ENCODE measurements around the gene SAMD3. TPM values are rescaled to one million over a fixed set of nuclear protein-coding genes. Genes with fewer than 3 reads are reported as not detected.

The SAMD3 gene
- total RNA-seq, 1 experiment from 2014 or later = 1.5 TPM

- TF ChIP-seq CTCF (IDR thresholded peaks at IDR 0.05; ENCODE audit: insufficient read depth in 1 of 2, low read depth in 1 of 2, low read length in 1 of 2, severe bottlenecking in 1 of 2, unreplicated experiment in 1 of 2) = no peak
- Histone ChIP-seq H3K36me3 (ENCODE audit: control insufficient read depth, insufficient read depth, low read length) (no peaks in the 10 kb centered on the region), H3K4me3 (ENCODE audit: low read depth, low read length) (no peak overlapping the region), H3K4me1 (peaks cover 8% of the 10 kb centered on the region), H3K27me3 (replicated peaks; ENCODE audit: control insufficient read depth, insufficient read depth, low read length) (no peaks in the 10 kb centered on the region), H3K9me3 (no peaks in the 10 kb centered on the region)
- intact Hi-C loops (cut with micrococcal nuclease; ENCODE audit: unreplicated experiment) = no loop called here
- CTCF ChIA-PET = interaction anchor here (0.6 to 0.7 kb wide), 2 partner anchors 153 to 961 kb away, joined by 4 to 7 read pairs; no protein-coding TSS in a partner anchor
- Mint-ChIP-seq H3K36me3 (ENCODE audit: insufficient read depth, unreplicated experiment) (no peaks in the 10 kb centered on the region), H3K27me3 (ENCODE audit: insufficient read depth, unreplicated experiment) (no peaks in the 10 kb centered on the region), H3K27ac (ENCODE audit: unreplicated experiment) (no peak overlapping the region), H3K4me1 (ENCODE audit: low read depth, unreplicated experiment) (no peaks in the 10 kb centered on the region), H3K9me3 (ENCODE audit: unreplicated experiment) (no peaks in the 10 kb centered on the region), H3K4me3 (ENCODE audit: unreplicated experiment) (no peak overlapping the region)
- POLR2A ChIA-PET = interaction anchor here (0.6 kb wide), 1 partner anchor 21 kb away, joined by 3 read pairs; no protein-coding TSS in a partner anchor
- DNase-seq = no peak
- BruUV-seq (replicated peaks) = no TSS peak
Measured at GRCh38 chr6:130183271-130184222, 39.2 kb downstream of the SAMD3 start.

- H3K36me3 Mint-ChIP-seq (ENCODE audit: insufficient read depth, unreplicated experiment) = no peaks in the 10 kb centered on the region
- no peaks in the 10 kb centered on the region for H3K9me3 ChIP-seq
Measured at GRCh38 chr6:130182466-130182865, 40.3 kb downstream of the SAMD3 start.

GRCh38 chr6:130178692-130179091 is 44.1 kb downstream of the SAMD3 start:
- Histone ChIP-seq H3K9me3 (no peaks in the 10 kb centered on the region), H3K4me1 (peaks cover 11% of the 10 kb centered on the region), H3K4me3 (ENCODE audit: low read depth, low read length) (no peak overlapping the region), H3K27me3 (replicated peaks; ENCODE audit: control insufficient read depth, insufficient read depth, low read length) (no peaks in the 10 kb centered on the region), H3K36me3 (ENCODE audit: control insufficient read depth, insufficient read depth, low read length) (no peaks in the 10 kb centered on the region)
- Mint-ChIP-seq H3K27me3 (ENCODE audit: insufficient read depth, unreplicated experiment) (no peaks in the 10 kb centered on the region), H3K9me3 (ENCODE audit: unreplicated experiment) (no peaks in the 10 kb centered on the region), H3K4me1 (ENCODE audit: low read depth, unreplicated experiment) (no peaks in the 10 kb centered on the region), H3K36me3 (ENCODE audit: insufficient read depth, unreplicated experiment) (no peaks in the 10 kb centered on the region), H3K4me3 (ENCODE audit: unreplicated experiment) (no peak overlapping the region), H3K27ac (ENCODE audit: unreplicated experiment) (peak overlapping the region; percentile 42)
- DNase-seq = peak; percentile 47 to 52
- TF ChIP-seq CTCF (IDR thresholded peaks at IDR 0.05; ENCODE audit: insufficient read depth in 1 of 2, low read depth in 1 of 2, low read length in 1 of 2, severe bottlenecking in 1 of 2, unreplicated experiment in 1 of 2) = no peak
- ChIA-PET CTCF (no interaction called here), POLR2A (no interaction called here)
- intact Hi-C loops (cut with micrococcal nuclease; ENCODE audit: unreplicated experiment) = no loop called here
- BruUV-seq (replicated peaks) = no TSS peak

More at GRCh38 chr6:130182466-130182865, 40.3 kb downstream of the SAMD3 start:
- Mint-ChIP-seq H3K4me1 (ENCODE audit: low read depth, unreplicated experiment) (no peaks in the 10 kb centered on the region), H3K27me3 (ENCODE audit: insufficient read depth, unreplicated experiment) (no peaks in the 10 kb centered on the region), H3K4me3 (ENCODE audit: unreplicated experiment) (no peak overlapping the region), H3K9me3 (ENCODE audit: unreplicated experiment) (no peaks in the 10 kb centered on the region), H3K27ac (ENCODE audit: unreplicated experiment) (no peak overlapping the region)
- no TSS peak for BruUV-seq (replicated peaks)
- no peaks in the 10 kb centered on the region for H3K36me3 ChIP-seq (ENCODE audit: control insufficient read depth, insufficient read depth, low read length)
- no peaks in the 10 kb centered on the region for H3K27me3 ChIP-seq (replicated peaks; ENCODE audit: control insufficient read depth, insufficient read depth, low read length)
- no peak for TF ChIP-seq CTCF (IDR thresholded peaks at IDR 0.05; ENCODE audit: insufficient read depth in 1 of 2, low read depth in 1 of 2, low read length in 1 of 2, severe bottlenecking in 1 of 2, unreplicated experiment in 1 of 2)
- no peak for DNase-seq
- H3K4me1 ChIP-seq = peaks cover 11% of the 10 kb centered on the region
- H3K4me3 ChIP-seq (ENCODE audit: low read depth, low read length) = no peak overlapping the region
- intact Hi-C loops (cut with micrococcal nuclease; ENCODE audit: unreplicated experiment) = no loop called here
- CTCF ChIA-PET = no interaction called here
- POLR2A ChIA-PET = no interaction called here
